ENCODE measurements around the gene FKBP1A. TPM values are rescaled to one million over a fixed set of nuclear protein-coding genes. Genes with fewer than 3 reads are reported as not detected.

The FKBP1A gene
- total RNA-seq, 1 donor from 2014 or later: 128 TPM

DNA sequence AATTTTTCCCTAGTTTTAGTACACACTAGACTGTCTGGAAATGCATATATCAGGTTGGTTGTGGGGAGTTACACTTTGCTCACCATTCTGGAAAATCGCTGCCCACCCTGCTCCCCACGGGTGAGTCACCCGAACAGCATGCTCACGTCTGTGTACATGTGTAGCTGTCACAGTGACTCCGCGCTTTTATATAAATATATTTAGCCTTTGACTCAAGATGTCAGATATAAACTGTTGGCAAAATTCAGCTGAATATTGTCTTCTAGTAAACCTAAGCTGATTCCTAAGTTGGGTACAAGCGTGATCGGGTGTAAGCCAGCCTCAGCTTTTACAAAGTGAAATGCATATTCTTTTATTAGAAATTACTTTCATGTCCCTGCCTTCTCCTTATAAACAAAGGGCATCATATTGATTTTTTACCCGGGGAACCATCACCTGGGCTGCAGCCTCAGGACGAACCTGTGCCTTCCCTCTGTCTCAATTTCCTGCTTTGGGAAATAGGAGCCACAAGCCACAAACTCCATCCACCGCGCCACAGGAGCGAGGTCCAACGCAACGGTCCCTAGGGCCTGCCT is 68.2 kb downstream of the FKBP1A start:
- TF ChIP-seq, protein P1, sequence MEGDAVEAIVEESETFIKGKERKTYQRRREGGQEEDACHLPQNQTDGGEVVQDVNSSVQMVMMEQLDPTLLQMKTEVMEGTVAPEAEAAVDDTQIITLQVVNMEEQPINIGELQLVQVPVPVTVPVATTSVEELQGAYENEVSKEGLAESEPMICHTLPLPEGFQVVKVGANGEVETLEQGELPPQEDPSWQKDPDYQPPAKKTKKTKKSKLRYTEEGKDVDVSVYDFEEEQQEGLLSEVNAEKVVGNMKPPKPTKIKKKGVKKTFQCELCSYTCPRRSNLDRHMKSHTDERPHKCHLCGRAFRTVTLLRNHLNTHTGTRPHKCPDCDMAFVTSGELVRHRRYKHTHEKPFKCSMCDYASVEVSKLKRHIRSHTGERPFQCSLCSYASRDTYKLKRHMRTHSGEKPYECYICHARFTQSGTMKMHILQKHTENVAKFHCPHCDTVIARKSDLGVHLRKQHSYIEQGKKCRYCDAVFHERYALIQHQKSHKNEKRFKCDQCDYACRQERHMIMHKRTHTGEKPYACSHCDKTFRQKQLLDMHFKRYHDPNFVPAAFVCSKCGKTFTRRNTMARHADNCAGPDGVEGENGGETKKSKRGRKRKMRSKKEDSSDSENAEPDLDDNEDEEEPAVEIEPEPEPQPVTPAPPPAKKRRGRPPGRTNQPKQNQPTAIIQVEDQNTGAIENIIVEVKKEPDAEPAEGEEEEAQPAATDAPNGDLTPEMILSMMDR (IDR thresholded peaks at IDR 0.05): no peak
- Mint-ChIP-seq H3K36me3 (ENCODE audit: low read depth) (peaks cover 5% of the 10 kb centered on the region), H3K27ac (no peak overlapping the region), H3K4me1 (peaks cover 31% of the 10 kb centered on the region), H3K4me3 (no peak overlapping the region), H3K9me3 (no peaks in the 10 kb centered on the region), H3K27me3 (no peaks in the 10 kb centered on the region)
- DNase-seq: peak; percentile 14
- intact Hi-C loops (cut with micrococcal nuclease): loop anchor here (1.0 to 10.0 kb wide), 7 partner anchors 58 to 1150 kb away; partner anchors contain the start of genes FKBP1A, PSMF1, SNPH and SNRPB
- no peak for ATAC-seq (ENCODE audit: low read depth)
- POLR2A ChIA-PET: interaction anchor here (1.1 to 1.9 kb wide), 5 partner anchors 10 to 142 kb away, joined by 3 to 19 read pairs (median 5); partner anchors contain the start of genes FKBP1A and NSFL1C
- CTCF ChIA-PET: interaction anchor here (0.9 to 1.1 kb wide), 3 partner anchors 12 to 179 kb away, joined by 3 to 5 read pairs (median 3); no protein-coding TSS in a partner anchor

DNA sequence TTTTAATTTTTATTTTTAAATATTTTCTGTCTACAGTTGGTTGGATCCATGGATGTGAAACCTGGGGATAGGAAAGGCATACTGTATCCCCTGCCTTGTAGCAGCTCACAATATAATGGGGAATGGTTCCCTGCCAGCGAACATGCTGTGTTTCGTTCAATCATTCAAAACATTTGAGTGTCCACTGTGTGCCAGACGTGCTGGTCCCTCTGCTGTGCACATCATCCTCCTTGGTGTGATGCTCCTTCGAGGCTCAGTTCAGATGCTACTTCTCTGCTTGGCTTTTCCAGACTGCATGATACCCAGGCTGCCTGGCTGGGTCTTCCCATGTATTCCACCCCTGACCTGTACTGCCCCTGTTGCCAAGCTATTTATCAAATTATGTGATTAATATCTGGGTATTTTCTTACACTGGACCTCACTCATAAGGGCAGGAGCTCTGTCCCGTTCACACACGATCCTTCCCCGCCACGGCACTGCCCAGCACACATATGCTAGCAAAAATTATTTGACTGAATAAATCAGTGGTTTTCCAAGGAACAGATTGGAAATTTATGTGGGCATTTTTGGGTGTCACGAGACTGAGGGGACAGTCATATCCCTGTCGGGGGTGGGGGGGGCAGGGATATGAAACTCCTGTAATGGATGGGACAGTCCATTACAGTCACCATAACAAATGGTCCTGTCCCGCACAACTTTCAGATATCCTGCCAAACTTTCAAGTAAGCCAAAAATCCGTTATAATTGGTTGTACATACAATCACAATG is 68.8 kb downstream of the FKBP1A start:
- ChIA-PET POLR2A (no interaction called here), CTCF (interaction anchor here (0.9 to 1.1 kb wide), 2 partner anchors 113 to 180 kb away, joined by 3 read pairs; no protein-coding TSS in a partner anchor)
- Mint-ChIP-seq H3K4me3 (no peak overlapping the region), H3K27ac (no peak overlapping the region), H3K9me3 (no peaks in the 10 kb centered on the region), H3K27me3 (no peaks in the 10 kb centered on the region), H3K4me1 (peaks cover 24% of the 10 kb centered on the region), H3K36me3 (ENCODE audit: low read depth) (peaks cover 5% of the 10 kb centered on the region)
- DNase-seq (peak; percentile 3), ATAC-seq (ENCODE audit: low read depth) (no peak)
- TF ChIP-seq, protein P1 (IDR thresholded peaks at IDR 0.05): no peak
- intact Hi-C loops (cut with micrococcal nuclease): loop anchor here (2.0 to 10.0 kb wide), 3 partner anchors 57 to 1151 kb away; partner anchors contain the start of genes SNPH and SNRPB

DNA sequence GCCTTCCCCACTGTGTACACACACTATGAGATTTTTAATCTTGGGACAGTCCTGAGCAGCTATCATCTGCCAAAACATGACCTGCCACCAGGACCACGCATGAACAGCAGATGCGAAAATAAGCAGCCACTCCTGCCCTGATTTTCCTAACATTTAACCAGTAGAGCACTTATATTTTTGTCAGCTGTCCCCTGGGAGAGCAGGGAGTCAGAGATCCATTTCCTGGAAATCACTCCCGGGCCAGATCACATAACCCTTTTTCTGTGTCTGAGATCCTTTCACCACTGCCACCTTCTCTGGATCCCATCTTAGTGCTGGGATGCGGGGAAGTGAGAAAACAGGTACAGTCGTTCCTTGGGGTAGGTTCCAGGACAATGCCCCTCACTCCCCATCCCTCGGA is 69.6 kb downstream of the FKBP1A start:
- intact Hi-C loops (cut with micrococcal nuclease): loop anchor here (10.0 kb wide), 1 partner anchor 1152 kb away; the partner anchor contains the start of gene SNRPB
- H3K27me3 Mint-ChIP-seq: no peaks in the 10 kb centered on the region
- DNase-seq (no peak), ATAC-seq (ENCODE audit: low read depth) (no peak)
- H3K4me3 Mint-ChIP-seq: no peak overlapping the region
- peaks cover 18% of the 10 kb centered on the region for H3K4me1 Mint-ChIP-seq
- no peaks in the 10 kb centered on the region for H3K9me3 Mint-ChIP-seq
- TF ChIP-seq, protein P1 (IDR thresholded peaks at IDR 0.05): no peak
- ChIA-PET POLR2A (no interaction called here), CTCF (interaction anchor here (1.3 kb wide), 1 partner anchor 180 kb away, joined by 3 read pairs; no protein-coding TSS in a partner anchor)
- no peak overlapping the region for H3K27ac Mint-ChIP-seq
- peaks cover 5% of the 10 kb centered on the region for H3K36me3 Mint-ChIP-seq (ENCODE audit: low read depth)

DNA sequence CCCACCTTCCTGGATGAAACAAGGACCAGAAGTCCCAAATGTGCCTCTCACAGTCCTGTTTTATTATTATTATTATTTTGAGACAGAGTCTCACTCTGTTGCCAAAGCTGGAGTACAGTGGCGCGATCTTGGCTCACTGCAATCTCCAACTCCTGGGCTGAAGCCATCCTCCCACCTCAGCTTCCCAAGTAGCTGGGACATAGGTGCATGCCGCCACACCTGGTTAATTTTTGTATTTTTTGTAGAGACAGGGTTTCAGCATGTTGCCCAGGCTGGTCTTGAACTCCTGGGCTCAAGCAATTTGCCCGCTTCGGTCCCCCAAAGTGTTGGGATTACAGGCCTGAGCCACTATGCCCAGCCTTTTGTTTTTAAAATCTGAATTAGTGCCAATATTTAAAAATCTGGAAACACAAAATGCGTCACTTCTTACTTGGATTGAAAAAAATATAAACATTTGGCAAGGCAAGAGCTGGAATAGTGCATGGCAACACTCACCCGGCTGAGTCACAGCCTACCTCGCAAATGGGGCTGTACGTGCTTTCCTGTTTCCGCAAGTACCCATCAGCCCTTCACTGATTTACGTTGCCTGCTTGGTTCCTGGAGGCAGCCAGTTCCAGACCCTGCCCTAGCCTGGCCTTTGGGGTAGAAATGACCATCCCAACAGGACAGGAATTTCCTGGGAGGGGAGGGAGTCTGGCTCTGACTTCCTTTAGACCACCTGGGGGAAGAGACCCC is 70.2 kb downstream of the FKBP1A start:
- no peak overlapping the region for H3K27ac Mint-ChIP-seq
- POLR2A ChIA-PET: interaction anchor here (1.1 kb wide), 1 partner anchor 10 kb away, joined by 3 read pairs; no protein-coding TSS in a partner anchor
- DNase-seq: no peak
- intact Hi-C loops (cut with micrococcal nuclease): loop anchor here (10.0 kb wide), 1 partner anchor 1152 kb away; the partner anchor contains the start of gene SNRPB
- H3K9me3 Mint-ChIP-seq: no peaks in the 10 kb centered on the region
- peaks cover under 1% of the 10 kb centered on the region for H3K36me3 Mint-ChIP-seq (ENCODE audit: low read depth)
- CTCF ChIA-PET: interaction anchor here (1.2 to 1.3 kb wide), 2 partner anchors 10 to 181 kb away, joined by 3 read pairs; no protein-coding TSS in a partner anchor
- ATAC-seq (ENCODE audit: low read depth): no peak
- H3K4me3 Mint-ChIP-seq: no peak overlapping the region
- TF ChIP-seq, protein P1 (IDR thresholded peaks at IDR 0.05): no peak
- H3K4me1 Mint-ChIP-seq: peaks cover 13% of the 10 kb centered on the region
- H3K27me3 Mint-ChIP-seq: no peaks in the 10 kb centered on the region

Data from activated B cell treated with CpG ODN at 0.5 μM for 24 hours (primary cell).